Body of pancreas (tissue), 4 donors: ENCODE measurements around the gene PLXNA1.

Source experiments
- CTCF ChIP-seq, 7 experiments: fragments of 450-650 bp in 4 of 7; fragments of 200-600 bp in 3 of 7; sonication (generic) in 3 of 7; IDR thresholded peaks; one replicate each; pipeline ENCODE4 v1.5.1; 2016 to 2019; ENCODE audit warnings: antibody characterized with exemption in 7 of 7
- POLR2A ChIP-seq, 3 donors: fragments of 450-650 bp; IDR thresholded peaks; one replicate each; pipeline ENCODE4 v1.6.1; 2016; ENCODE audit warnings: antibody characterized with exemption in 3 of 3, mild to moderate bottlenecking in 2 of 3

- TF ChIP-seq POLR2A (IDR thresholded peaks at IDR 0.05): no peak
- TF ChIP-seq CTCF (IDR thresholded peaks at IDR 0.05): no peak
These were observed 47.0 kb upstream of the PLXNA1 start for GRCh38 chr3:126935756-126936509.
